CD4-positive, alpha-beta T cell treated with Interleukin-17A for 1 hour (primary cell): ENCODE results near the gene USP16.

Experiments used
- DNase-seq: peaks from one replicate; pipeline ENCODE4 v3.0.0-alpha.2; 2020

Gene USP16

DNA sequence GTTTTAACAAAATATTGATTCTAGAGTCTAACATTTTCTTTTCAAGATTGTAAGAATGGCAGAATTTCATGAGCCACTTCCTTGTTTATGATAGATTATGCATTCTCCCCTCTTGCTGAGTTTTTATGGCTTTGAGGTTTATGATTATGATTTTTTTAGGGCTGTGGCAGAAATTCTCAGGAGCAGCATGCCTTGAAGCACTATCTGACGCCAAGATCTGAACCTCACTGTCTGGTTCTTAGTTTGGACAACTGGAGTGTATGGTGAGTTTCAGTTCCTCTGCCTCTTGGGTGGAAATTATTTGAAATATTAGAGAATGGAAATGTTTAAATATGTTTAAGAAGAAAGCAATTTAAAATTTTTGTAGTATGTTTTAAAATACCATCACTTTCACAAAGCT is 10.2 kb downstream of the USP16 start:
- no peak for DNase-seq

DNA sequence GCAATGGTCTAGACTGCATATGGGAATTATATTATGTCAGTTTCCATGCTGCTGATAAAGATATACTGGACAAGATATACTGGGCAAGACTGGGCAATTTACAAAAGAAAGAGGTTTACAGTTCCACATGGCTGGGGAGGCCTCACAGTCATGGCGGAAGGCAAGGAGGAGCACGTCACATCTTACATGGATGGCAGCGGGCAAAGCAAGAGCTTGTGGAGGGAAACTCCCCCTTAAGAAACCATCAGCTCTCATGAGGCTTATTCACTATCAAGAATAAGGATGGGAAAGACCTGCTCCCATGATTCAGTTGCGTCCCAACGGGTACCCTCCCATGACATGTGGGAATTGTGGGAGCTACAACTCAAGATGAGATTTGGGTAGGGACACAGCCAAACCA is 27.8 kb downstream of the USP16 start:
- DNase-seq, result no peak

DNA sequence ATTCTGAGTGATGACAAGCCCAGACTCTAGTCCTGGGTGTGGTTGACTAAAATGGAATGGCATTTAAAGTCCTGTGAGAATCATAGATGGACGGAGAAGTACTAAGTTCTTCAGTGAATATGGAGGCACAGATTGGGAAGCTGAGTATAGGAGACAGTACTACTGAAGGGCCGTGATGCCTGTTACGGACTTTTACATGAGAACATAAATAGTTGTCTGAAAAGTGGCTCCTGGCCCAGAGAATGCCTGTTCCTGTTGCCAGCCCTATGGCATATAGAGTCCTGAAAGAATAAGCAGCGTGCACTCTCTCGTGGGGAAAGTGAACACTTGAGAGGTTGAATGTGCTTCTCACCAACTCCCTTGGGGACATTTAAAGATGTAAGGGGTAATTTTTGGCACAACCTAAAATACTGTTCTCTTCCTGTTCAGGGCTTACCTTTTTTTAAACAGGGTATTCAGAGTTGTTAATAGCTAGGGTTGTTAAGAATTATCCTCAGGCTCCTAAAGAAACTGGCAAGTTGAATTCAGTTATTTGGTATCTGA is 28.6 kb downstream of the USP16 start:
- no peak for DNase-seq

DNA sequence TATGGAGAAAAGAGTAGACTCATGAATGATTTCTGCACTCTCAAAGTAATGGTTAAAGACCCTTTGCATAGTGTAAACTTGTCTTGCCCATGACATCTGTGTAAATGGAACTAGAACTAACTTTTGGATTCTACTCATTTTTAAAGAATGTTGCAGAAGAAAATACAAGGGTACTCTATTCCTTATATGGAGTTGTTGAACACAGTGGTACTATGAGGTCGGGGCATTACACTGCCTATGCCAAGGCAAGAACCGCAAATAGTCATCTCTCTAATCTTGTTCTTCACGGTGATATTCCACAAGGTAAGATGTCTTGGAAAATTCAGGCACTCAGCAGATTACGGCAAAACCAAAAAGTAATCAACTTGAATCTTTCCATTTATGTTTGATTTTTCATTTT is 29.2 kb downstream of the USP16 start:
- DNase-seq, result no peak

DNA sequence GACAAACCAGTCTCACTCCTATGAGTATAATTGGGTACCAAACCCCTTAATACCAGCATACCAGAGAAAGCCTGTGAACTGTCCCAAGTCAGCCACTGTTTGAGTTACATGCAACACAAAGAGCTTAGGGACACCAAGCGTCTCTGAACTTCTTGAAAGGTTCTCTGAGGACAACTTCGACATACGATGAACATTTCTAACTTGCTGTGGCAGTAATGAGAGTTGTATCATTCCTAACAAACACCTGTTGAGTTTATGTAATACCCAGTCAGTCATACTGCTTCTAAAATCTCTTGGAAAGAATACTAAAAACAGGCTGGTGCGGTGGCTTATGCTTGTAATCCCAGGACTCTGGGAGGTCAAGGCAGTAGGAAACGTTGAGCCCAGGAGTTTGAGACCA is 30.6 kb downstream of the USP16 start:
- DNase-seq, result no peak

DNA sequence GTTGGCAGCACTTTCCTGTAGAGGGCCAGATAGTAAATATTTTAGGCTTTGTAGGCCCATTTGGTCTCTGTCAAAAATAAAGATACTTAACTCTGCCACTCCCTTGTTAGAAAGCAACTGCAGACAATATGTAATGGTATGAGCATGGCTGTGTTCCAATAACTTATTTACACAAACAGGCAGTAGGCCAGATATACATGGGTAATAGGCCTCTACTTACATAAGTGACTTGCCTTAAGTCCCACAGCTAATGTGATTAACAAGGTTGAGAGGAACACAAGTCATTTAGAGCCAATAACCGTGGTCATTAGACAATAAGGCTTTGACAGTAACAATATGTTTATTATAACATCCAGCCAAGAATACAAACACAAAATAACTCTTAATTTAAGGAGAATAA is 31.5 kb downstream of the USP16 start:
- DNase-seq, result no peak

DNA sequence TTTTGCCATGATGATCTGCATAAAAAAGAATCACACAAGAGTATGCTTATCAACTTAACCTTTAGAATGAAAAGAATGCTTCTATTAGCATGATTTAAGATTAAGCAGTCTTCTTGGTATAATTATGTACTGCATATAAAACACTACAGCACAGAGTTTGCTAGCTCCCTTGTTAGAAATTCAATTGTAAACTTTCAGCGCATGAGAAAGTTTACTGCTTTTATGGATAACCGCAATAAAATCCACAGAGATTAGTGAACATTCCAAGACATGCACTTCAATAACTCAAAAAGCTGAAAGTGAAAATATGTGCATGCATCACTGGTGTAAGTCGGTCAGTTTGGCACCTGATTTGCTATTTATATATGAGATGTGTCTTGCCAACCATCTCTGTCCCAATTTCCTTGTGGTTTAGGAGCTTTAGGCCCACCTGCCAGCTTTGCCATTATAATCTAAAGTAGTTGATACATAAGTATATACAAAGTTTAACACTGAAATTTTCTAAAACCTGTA is 32.1 kb downstream of the USP16 start:
- DNase-seq, result no peak

DNA sequence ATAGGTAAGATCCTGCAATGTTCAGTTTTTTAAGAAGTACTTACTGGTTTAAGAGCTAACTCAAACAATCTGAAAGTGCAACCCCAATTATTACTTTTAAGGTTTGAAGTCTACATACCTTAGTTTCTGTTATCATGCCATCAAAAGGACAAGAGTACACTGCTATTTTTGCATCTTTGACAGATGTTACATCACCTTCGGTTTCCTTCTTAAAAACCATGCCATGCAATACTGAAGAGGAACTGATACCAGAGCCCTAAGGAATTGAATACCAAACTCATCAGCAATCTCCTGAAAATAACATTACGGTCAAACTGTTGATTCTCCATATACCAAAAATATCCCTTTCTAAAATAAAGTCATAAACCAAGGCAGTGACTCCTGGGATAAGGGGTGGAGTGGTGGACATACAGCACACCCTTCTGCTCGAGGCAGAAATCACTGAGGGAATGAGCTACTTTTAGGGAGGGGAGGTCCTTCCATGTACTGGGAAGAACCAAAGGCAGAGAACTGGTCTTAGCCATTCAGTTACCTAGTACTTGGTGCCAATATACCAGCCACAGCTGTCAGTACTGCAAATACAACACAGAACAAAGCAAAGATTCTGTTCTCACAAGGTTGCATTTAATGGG is 40.5 kb downstream of the USP16 start:
- no peak for DNase-seq

DNA sequence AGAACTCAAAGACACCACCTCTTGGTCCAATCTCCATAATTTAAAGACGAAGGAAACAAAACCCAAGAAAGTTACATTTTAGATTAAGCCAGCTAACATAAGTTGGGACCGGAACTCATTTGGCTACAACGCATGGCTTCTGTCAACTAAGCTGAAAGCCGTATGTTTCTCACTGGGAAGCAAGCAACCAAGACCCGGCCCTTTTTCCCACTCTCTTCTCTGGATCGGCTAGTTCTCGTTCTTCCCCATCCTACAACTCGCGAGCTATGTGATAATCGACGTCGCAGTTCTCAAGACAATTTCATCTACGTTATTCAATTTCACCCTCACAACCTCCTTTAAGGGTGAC is 48.4 kb downstream of the USP16 start:
- DNase-seq, result no peak

DNA sequence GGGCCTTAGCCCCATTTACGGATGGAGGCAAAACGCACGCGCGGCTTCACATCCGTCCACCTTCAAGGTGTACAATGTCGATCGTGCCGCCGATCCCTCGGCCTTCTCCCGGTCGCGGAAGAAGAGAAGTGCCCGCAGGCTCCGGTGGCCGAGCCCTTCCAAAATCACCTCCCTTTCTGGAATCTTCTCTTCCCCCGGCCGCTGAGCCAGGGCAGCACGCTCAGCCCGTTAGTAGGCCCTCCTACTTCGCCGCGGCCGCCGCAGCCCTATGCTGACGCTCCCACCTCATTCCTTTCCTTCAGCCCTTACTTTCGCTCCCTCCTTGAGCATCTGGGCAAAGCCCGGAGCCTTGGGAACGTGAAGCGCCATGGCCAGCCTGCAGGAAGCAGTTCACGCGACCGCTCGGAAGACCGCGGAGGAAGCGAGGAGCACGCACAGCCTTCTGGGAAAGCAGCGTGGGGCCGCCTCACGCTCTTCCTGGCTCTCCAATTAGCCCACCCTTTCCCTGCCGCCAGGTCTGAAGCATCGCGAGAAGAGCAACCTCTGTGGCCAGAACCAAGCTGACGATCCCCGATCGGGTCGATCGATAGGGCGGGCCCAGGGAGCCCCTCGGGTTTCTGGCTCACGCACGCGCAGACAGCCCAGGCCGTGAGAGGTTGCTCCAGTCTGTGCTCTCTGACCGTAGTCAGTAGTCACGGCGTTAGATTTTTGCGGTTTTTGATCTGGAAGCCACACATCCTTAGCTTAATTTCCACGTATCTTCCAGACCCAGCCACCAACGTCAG is 48.9 kb downstream of the USP16 start, which contains the start of gene CCT8:
CCT8 (minus strand) TSS at position 427 of the 785 bp plus-strand sequence; CDS start at position 369, 58 bp downstream.
- peak; percentile 99 for DNase-seq

DNA sequence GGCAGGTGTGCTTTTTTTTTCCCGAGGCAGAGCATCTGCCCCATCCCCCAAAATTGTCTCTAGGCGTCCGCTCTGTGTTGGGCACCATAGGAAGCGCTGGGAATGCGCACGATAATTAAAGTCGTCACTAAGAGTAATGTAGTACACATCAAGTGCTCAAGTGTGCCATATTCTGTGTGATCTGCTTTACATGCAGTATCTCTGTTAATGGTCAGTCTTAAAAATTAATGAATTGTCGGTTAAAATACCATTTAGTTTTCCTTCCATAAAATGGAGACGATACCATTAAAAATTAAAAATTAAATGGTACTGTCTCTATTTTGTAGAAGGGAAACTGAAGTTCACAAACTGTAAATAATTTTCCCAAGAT is 49.5 kb downstream of the USP16 start:
- DNase-seq, result no peak

DNA sequence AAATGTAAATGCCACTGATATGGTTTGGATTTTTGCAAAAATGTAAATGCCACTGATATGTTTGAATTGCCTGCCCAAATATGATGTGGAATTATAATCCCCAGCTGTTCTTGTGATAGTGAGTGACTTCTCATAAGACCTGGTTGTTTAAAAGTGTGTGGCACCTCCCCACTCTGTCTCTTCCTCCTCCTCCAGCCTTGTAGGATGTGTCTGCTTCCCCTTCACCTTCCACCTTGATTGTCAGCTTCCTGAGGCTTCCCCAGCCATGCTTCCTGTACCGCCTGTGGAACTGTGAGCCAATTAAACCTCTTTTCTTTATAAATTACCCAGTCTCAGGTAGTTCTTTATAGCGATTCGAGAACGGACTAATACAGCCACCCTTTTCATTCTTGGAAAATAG is 50.3 kb downstream of the USP16 start:
- DNase-seq, result no peak

DNA sequence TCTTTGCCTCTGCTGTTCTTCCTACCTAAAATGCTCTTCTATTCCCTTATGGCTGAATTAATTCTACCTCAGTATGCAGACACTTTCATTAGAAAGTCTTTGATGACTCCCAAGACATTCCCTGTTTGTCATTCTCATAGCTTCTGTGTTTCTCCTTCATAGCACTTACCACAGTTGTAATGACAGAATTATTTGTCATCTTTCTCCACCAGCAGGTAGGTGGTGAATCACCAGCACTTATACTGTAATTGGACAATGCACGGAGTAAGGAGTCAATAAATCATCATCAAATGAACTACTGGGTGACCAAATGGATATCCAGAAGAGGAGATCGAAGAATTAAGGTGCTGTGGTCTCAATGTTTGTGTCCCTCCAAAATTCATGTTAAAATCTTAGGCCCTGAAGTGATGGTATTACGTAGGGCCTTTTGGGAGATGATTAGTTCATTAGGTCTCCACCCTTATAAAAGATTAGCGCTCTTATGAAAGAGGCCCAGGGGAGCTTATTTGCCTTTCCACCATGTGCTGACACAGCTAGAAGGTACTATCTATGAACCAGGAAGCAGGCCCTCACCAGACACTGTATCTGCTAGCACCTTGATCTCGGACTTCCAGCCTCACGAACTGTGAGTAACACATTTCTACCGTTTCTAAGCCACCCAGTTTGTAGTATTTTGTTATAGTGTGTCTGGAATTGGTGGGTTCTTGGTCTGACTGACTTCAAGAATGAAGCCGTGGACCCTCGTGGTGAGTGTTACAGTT is 51.4 kb downstream of the USP16 start:
- DNase-seq, result no peak

DNA sequence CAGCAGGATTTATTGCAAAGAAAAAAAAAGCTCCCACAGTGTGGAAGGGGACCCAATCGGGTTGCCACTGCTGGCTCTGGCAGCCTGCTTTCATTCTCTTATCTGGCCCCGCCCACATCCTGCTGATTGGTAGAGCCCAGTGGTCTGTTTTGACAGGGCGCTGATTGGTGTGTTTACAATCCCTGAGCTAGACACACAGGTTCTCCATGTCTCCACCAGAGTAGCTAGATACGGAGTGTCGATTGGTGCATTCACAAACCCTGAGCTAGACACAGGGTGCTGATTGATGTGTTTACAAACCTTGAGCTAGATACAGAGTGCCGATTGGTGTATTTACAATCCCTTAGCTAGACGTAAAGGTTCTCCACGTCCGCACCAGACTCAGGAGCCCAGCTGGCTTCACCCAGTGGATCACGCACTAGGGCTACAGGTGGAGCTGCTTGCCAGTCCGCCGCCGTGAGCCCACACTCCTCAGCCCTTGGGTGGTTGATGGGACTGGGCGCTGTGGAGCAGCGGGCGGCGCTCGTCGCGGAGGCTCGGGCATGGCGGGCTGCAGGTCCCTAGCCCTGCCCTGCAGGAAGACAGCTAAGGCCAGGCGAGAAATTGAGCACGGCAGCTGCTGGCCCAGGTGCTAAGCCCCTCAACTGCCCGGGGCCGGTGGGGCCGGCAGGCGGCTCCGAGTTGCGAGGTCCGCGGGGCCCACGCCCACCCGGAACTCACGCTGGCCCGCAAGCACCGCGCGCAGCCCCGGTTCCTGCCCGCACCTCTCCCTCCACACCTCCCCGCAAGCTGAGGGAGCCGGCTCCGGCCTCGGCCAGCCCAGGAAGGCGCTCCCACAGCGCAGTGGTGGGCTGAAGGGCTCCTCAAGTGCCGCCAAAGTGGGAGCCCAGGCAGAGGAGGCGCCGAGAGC is 52.5 kb downstream of the USP16 start:
- DNase-seq, result peak; percentile 93

DNA sequence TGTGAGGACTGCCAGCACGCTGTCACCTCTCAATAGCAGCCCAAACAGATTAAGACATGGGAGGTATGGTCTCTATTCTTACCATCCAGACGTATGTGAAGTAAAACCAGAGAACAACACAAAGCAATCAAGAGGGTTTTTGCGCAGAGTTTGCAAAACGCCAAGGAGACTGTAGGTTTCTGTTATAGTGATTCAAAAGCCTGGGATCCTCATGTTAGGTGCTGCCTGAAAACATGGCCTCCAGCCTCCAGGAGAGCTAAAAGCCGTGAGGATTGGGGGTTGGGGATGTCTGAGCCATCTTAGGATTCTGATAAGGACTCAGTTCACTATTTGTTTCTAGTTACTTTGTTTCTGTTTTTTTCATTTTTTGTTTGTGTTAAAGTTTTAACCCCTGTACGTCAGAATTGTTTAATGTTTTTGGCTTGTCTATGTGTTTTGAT is 53.2 kb downstream of the USP16 start:
- DNase-seq, result peak; percentile 39

DNA sequence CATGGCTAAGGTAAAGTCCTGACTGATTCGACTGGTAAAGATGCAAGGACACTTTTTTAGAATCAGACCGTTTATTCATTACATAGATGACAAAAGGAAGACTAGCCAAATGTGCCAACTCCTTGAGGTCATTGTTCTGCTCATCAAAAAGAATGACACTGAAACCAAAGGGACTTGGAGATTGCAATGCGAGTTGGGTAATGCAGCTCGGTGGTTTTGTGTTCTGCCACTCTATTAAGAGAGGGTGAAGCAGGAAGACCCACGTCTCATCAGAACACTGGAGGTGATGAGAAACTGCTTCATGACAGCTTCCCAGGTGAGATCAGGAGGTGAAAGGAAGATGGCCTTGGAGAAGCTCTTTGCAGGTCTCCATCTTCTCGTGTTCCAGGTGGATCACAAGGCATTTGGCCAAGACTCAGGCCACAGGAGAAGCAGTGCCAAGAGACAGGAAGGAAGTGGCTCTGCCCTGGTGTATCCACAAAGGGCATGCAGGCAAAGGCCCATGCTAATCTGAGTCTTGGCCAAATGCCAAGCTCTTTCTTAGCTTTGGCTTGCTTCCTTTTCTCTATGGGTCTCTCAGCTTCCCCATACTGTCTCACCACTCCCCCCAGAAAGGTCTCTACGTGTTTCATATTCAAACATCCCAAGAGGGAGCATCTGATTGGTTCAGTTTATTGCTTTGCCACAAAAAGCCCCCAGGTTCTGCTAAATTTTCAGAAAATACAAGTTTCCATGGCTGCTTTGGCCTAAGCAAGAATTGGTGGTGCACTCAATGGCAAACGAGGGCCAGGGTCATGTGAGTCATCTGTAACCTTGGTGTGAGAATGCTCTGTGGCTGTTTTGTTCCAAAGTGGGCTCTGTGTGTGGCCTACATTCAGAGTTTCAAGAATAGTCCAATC is 54.6 kb downstream of the USP16 start:
- peak; percentile 66 for DNase-seq

DNA sequence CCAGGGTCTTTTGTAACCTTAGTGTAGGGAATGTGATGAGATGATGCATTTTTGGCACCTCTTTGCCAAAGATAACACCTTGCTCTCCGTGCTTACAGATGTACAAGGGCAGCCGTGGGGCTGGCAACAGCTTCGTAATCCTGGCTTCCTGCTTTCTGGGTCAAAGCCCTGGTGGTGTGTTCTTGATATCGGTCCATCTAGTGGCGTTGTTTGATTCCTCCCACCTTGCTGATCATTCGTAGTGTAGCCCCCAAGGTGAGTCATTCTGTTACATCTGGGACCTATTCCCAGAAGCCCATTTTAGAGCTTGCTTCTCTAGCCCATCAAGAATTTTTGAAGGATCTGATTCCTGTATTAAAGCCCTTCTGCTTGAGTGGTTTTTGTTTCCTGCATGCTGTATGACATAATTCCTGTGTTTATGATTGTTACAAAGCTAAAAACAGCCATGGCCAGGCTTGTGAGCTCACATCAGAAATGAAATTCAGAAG is 56.0 kb downstream of the USP16 start:
- DNase-seq, result peak; percentile 56

DNA sequence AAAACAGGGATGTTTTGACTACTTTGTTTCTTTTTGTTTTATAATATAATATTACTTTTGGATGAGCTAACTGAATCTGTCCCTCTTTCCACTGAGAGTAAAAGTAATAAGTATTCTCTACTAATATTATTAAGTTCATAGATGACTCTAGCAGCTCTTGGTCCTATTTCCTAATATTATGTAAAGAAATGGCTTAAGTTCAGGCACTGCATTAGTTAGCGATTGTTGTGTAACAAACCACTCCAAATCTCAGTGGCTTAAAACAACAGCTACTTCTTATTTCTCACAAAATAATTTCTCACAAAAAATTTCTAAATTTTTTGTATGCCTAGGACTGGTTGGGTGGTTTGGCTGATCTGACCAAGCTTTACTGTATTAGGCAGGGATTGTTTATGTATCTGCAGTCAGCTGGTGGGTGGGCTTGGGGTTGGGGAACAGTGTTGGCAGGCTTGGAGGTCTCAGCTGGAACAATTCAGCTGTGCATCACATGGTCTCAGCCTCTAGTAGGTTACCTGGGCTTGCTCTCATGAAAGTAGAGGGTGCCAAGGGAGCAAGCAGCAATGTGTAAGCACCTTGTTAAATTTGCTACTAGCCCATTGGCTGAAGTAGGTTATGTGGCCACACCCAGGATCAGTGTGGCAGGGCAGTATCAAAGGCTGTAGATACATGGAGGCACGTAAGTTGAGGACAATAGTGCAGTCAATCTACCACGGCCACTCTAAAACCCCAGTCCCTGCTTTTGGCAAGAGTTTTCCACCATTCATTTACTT is 57.8 kb downstream of the USP16 start:
- DNase-seq, result no peak

DNA sequence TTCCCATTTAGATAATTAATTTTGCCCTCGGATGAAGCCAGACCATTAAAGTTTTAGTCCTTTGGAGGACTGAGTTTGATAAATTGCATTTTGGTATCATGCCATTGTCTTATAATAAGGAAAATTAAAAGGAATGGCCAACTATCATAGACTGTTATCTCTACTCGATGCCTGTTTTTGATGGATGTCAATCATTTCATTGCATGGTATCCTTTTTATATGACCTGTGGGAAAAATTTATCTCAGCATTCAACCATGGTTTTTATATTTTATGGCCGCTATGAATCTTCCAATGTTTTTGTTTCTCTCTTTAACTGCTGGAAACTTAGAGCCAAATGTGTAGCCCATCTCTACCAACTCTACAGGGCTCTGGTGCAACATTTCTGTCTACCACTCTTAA is 58.8 kb downstream of the USP16 start:
- no peak for DNase-seq

DNA sequence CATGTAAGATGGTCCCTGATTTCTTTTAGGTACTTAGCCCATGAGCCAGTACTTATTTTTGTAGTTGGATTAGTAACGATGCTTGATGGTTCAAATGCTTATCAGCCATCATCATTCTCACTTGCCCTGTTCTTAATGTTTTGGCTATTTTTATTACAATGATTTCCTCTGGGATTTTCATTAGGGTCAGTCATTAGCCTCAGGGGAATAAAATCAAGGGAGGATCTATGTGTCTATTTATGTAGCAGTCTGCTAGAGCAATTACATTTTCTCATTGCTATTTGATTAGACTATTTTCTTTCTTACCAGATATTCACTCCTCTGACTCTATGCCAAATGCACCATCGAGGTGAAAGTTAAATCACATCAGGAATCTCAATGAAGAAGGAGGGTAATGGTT is 59.9 kb downstream of the USP16 start:
- no peak for DNase-seq
